H1 (cell line): ENCODE data around the gene KCNH5. TPM values are rescaled to one million over a fixed set of nuclear protein-coding genes. Genes with fewer than 3 reads are reported as not detected.

Experiments used
- CTCF ChIA-PET: fragments of 300-600 bp; sonication (Branson Sonifier 250); formaldehyde crosslinking; loops from one replicate; lab custom pipeline; 2021; ENCODE audit not compliant: partially characterized antibody; lab: Charles Lee
- POLR2A ChIA-PET: fragments of 300-600 bp; sonication (Branson Sonifier 250); formaldehyde crosslinking; loops from one replicate; lab custom pipeline; 2021; ENCODE audit warnings: inconsistent platforms; ENCODE audit not compliant: partially characterized antibody; lab: Charles Lee
- DNase-seq, 2 experiments: peaks; one replicate each; pipeline versions ENCODE4 v3.0.0 to v3.0.0-alpha.2; 2010 to 2022; ENCODE audit warnings: low spot score in 2 of 2, low read depth in 1 of 2, mixed read lengths in 1 of 2
- FAIRE-seq: peaks from 2 replicates; lab custom pipeline; 2011; peaks lifted over from hg19 to GRCh38; lab: Jason Lieb, UNC
- H2AFZ ChIP-seq: 2 replicates; pipeline ENCODE4 v1.8.1; 2012; ENCODE audit warnings: low read length, inconsistent platforms
- H2AK5ac ChIP-seq: 2 replicates; pipeline ENCODE4 v1.6.1; 2013; ENCODE audit warnings: low read depth, low read length
- H2BK120ac ChIP-seq: replicated peaks from 2 replicates; pipeline ENCODE3; 2013; ENCODE audit warnings: low read depth, low read length, inconsistent platforms
- H2BK12ac ChIP-seq: 2 replicates; pipeline ENCODE4 v1.6.1; 2013; ENCODE audit warnings: low read depth, low read length
- H2BK15ac ChIP-seq: 2 replicates; pipeline ENCODE4 v1.6.1; 2013; ENCODE audit warnings: low read length
- H2BK20ac ChIP-seq: 2 replicates; pipeline ENCODE4 v1.6.1; 2013; ENCODE audit warnings: low read length
- H2BK5ac ChIP-seq: 2 replicates; pipeline ENCODE4 v1.6.1; 2013; ENCODE audit warnings: low read depth, low read length
- H3K14ac ChIP-seq: 2 replicates; pipeline ENCODE4 v1.6.1; 2013; ENCODE audit warnings: inconsistent platforms; ENCODE audit not compliant: insufficient read length
- H3K18ac ChIP-seq: 2 replicates; pipeline ENCODE4 v1.6.1; 2013; ENCODE audit warnings: low read length; ENCODE audit errors: extremely low read depth
- H3K23ac ChIP-seq: 2 replicates; pipeline ENCODE4 v1.6.1; 2013; ENCODE audit warnings: inconsistent platforms; ENCODE audit not compliant: insufficient read length
- H3K23me2 ChIP-seq: 2 replicates; pipeline ENCODE4 v1.6.1; 2013; ENCODE audit warnings: low read depth, low read length
- H3K27ac ChIP-seq: 2 replicates; pipeline ENCODE4 v1.6.1; 2011; ENCODE audit warnings: low read depth, low read length, inconsistent platforms
- H3K27me3 ChIP-seq, 4 experiments: replicated peaks in 1 of 4; 1 replicate in 1 of 4; 2 replicates in 3 of 4; pipeline versions ENCODE4 v1.6.1 to v1.8.1; 2011 to 2013; ENCODE audit warnings: low read length in 3 of 4, mild to moderate bottlenecking in 3 of 4, inconsistent platforms in 2 of 4, mixed read lengths in 2 of 4, moderate library complexity in 1 of 4; ENCODE audit not compliant: control insufficient read depth in 3 of 4, insufficient read depth in 3 of 4; ENCODE audit errors: extremely low read depth in 1 of 4
- H3K36me3 ChIP-seq, 4 experiments: 2 replicates each; pipeline versions ENCODE4 v1.6.1 to v1.8.1; 2011 to 2013; ENCODE audit warnings: mild to moderate bottlenecking in 4 of 4, low read length in 3 of 4, moderate library complexity in 2 of 4, control low read depth in 1 of 4, inconsistent platforms in 1 of 4; ENCODE audit not compliant: insufficient read depth in 4 of 4, control insufficient read depth in 2 of 4
- H3K4ac ChIP-seq: replicated peaks from 2 replicates; pipeline ENCODE3; 2013; ENCODE audit warnings: low read length, low read depth, mixed read lengths, inconsistent platforms; ENCODE audit not compliant: insufficient read length
- H3K4me1 ChIP-seq, 4 experiments: replicated peaks in 1 of 4; 1 replicate in 1 of 4; 2 replicates in 3 of 4; pipeline versions ENCODE4 v1.6.1 to v1.8.1; 2011 to 2013; ENCODE audit warnings: low read length in 3 of 4, inconsistent platforms in 2 of 4, mixed read lengths in 1 of 4; ENCODE audit not compliant: insufficient read depth in 4 of 4, control insufficient read depth in 3 of 4
- H3K4me2 ChIP-seq, 2 experiments: 2 replicates each; pipeline versions ENCODE4 v1.6.1 to v1.8.1; 2011 to 2013; ENCODE audit warnings: low read depth in 2 of 2, low read length in 2 of 2, control low read depth in 1 of 2, inconsistent platforms in 1 of 2, mild to moderate bottlenecking in 1 of 2; ENCODE audit not compliant: insufficient read depth in 1 of 2
- H3K4me3 ChIP-seq, 4 experiments: fragments of 200-600, 300-600 bp in 1 of 4; sonication (generic), shearing (Covaris generic), sonication (Bioruptor Twin) in 1 of 4; 2 replicates each; pipeline versions ENCODE4 v1.5.1 to v1.8.1; 2011 to 2016; ENCODE audit warnings: low read length in 4 of 4, low read depth in 3 of 4, control low read depth in 2 of 4, inconsistent platforms in 2 of 4, mild to moderate bottlenecking in 2 of 4, mixed read lengths in 1 of 4, moderate library complexity in 1 of 4; ENCODE audit not compliant: insufficient read depth in 2 of 4; ENCODE audit errors: extremely low read depth in 1 of 4
- H3K56ac ChIP-seq: replicated peaks from 2 replicates; pipeline ENCODE3; 2013; ENCODE audit warnings: low read depth, mild to moderate bottlenecking, mixed read lengths, low read length, inconsistent platforms; ENCODE audit not compliant: insufficient read length
- H3K79me1 ChIP-seq: 2 replicates; pipeline ENCODE4 v1.6.1; 2013; ENCODE audit warnings: low read depth, low read length, control low read depth
- H3K79me2 ChIP-seq, 2 experiments: 2 replicates each; pipeline versions ENCODE4 v1.6.1 to v1.8.1; 2012 to 2013; ENCODE audit warnings: low read length in 2 of 2, mild to moderate bottlenecking in 2 of 2, inconsistent platforms in 1 of 2; ENCODE audit not compliant: insufficient read depth in 2 of 2, control insufficient read depth in 1 of 2
- H3K9ac ChIP-seq, 4 experiments: replicated peaks in 1 of 4; 1 replicate in 1 of 4; 2 replicates in 3 of 4; pipeline versions ENCODE4 v1.6.1 to v1.8.1; 2011 to 2013; ENCODE audit warnings: low read depth in 3 of 4, low read length in 3 of 4, control low read depth in 2 of 4, mild to moderate bottlenecking in 2 of 4, moderate library complexity in 2 of 4, inconsistent platforms in 1 of 4; ENCODE audit errors: extremely low read depth in 1 of 4
- H3K9me3 ChIP-seq, 2 experiments: 2 replicates each; pipeline versions ENCODE4 v1.6.1 to v1.8.1; 2012 to 2013; ENCODE audit warnings: mild to moderate bottlenecking in 2 of 2, moderate library complexity in 2 of 2, control low read depth in 1 of 2, inconsistent platforms in 1 of 2, low read depth in 1 of 2, low read length in 1 of 2, mixed read lengths in 1 of 2; ENCODE audit not compliant: insufficient read depth in 2 of 2
- H4K20me1 ChIP-seq, 2 experiments: replicated peaks in 1 of 2; 2 replicates each; pipeline versions ENCODE3 to v1.8.1; 2011 to 2013; ENCODE audit warnings: inconsistent platforms in 2 of 2, low read length in 2 of 2, mild to moderate bottlenecking in 1 of 2; ENCODE audit not compliant: insufficient read depth in 2 of 2, control insufficient read depth in 1 of 2
- H4K5ac ChIP-seq: 2 replicates; pipeline ENCODE4 v1.6.1; 2013; ENCODE audit warnings: low read length, low read depth, mixed read lengths, inconsistent platforms; ENCODE audit not compliant: insufficient read length
- H4K8ac ChIP-seq: 2 replicates; pipeline ENCODE4 v1.8.0; 2013; ENCODE audit warnings: mild to moderate bottlenecking, moderate library complexity, low read length, inconsistent platforms; ENCODE audit not compliant: insufficient read depth; ENCODE audit errors: extremely low read depth
- H4K91ac ChIP-seq: replicated peaks from 2 replicates; pipeline ENCODE3; 2013; ENCODE audit warnings: low read length, mixed read lengths, inconsistent platforms; ENCODE audit not compliant: insufficient read length
- MAFK ChIP-seq: IDR thresholded peaks from 2 replicates; pipeline ENCODE4 v1.6.1; 2012; ENCODE audit warnings: low read depth, mild to moderate bottlenecking, improper control_type of control experiment, low read length
- TBP ChIP-seq: IDR thresholded peaks from 2 replicates; pipeline ENCODE4 v1.6.1; 2011; ENCODE audit warnings: low read depth, low read length, improper control_type of control experiment
- ZNF274 ChIP-seq: IDR thresholded peaks from 2 replicates; pipeline ENCODE4 v1.7.0; 2012; ENCODE audit warnings: low read length, borderline replicate concordance; ENCODE audit errors: extremely low read depth
- WGBS, 2 experiments: shearing (Covaris generic) in 1 of 2; methylation state at CpG; one replicate each; pipeline versions ENCODE4 v1.1.6 to v1.1.7; 2013 to 2015; ENCODE audit warnings: low lambda C conversion rate in 2 of 2, mixed read lengths in 2 of 2, inconsistent platforms in 1 of 2, low coverage in 1 of 2, missing lambda C conversion rate in 1 of 2; ENCODE audit not compliant: insufficient replicate concordance in 2 of 2, insufficient coverage in 1 of 2, insufficient read length in 1 of 2; ENCODE audit errors: extremely low coverage in 1 of 2, missing lambda C conversion rate in 1 of 2; 5-methylcytosine and 5-hydroxymethylcytosine counted together
- polyA plus RNA-seq, 7 experiments: library from polyadenylated mRNA; depleted of rRNA in 3 of 7; stranded (reverse) in 5 of 7; unstranded in 2 of 7; fragments of >200 nt in 5 of 7; fragments of 200-250 nt in 2 of 7; gene quantifications; 1 replicate in 5 of 7; 2 replicates in 1 of 7; 4 replicates in 1 of 7; pipeline versions ENCODE4 v1.2.1 to v1.2.3, GENCODE V29; 2011 to 2013; ENCODE audit warnings: missing spikeins in 2 of 7, mixed read lengths in 2 of 7
- total RNA-seq: library from RNA; stranded (reverse); fragmentation: NEBNext Ultra II Directional; extraction: Animal tissue kit (Norgen Biotek cat#: 25700); gene quantifications from 2 replicates; pipeline ENCODE4 v1.2.1, GENCODE V29; 2021

KCNH5 gene
- total and polyA plus RNA-seq, 2 of the 8 experiments (the other 6 are each of a cell fraction or from before 2014, with no cell fraction given), result 0.24 to 0.50 TPM

- no peak overlapping the region for H4K91ac ChIP-seq
- no peak overlapping the region for H2BK15ac ChIP-seq
- peaks cover 5 to 8% of the 10 kb centered on the region in 2 experiments; a peak in 3 of 4 replicates for H3K9me3 ChIP-seq
- no peaks in the 10 kb centered on the region for H3K79me1 ChIP-seq
- no peaks in the 10 kb centered on the region for H3K36me3 ChIP-seq
- no peaks in the 10 kb centered on the region for H3K23me2 ChIP-seq
- ChIA-PET CTCF (interaction anchor here (0.7 kb wide), 1 partner anchor 15 kb away, joined by 3 read pairs; no protein-coding TSS in a partner anchor), POLR2A (no interaction called here)
- no peak overlapping the region for H3K9ac ChIP-seq
- no peak overlapping the region for H3K4me2 ChIP-seq
- no peak overlapping the region for H2BK5ac ChIP-seq
- H3K23ac ChIP-seq, result no peak overlapping the region
- H3K79me2 ChIP-seq, result no peaks in the 10 kb centered on the region
- no peak overlapping the region for H3K4ac ChIP-seq
- no peak for TF ChIP-seq ZNF274
- TF ChIP-seq TBP, result no peak
- TF ChIP-seq MAFK, result no peak
- H3K4me1 ChIP-seq, result peaks cover 1 to 13% (median 8%) of the 10 kb centered on the region in 4 experiments; a peak in 5 of 7 replicates
- 93% methylated on average over 2 of the region's 2 CpGs; no CpG with 5 or more reads in 1 of the 2 experiments for WGBS, 2 experiments
- H3K4me3 ChIP-seq, result no peak overlapping the region
- no peak overlapping the region for H2AK5ac ChIP-seq
- no peak for DNase-seq
- no peak overlapping the region for H3K14ac ChIP-seq
- H4K20me1 ChIP-seq, result no peaks in the 10 kb centered on the region
- no peak overlapping the region for H2BK120ac ChIP-seq
- H2BK20ac ChIP-seq, result no peak overlapping the region
- no peak overlapping the region for H2BK12ac ChIP-seq
- H2AFZ ChIP-seq, result no peak overlapping the region
- no peak overlapping the region for H3K18ac ChIP-seq
- no peak for FAIRE-seq
- H3K27ac ChIP-seq, result no peak overlapping the region
- H3K27me3 ChIP-seq, result peaks cover 0 to 1% (median 0%) of the 10 kb centered on the region in 4 experiments; a peak in 1 of 7 replicates
- no peak overlapping the region for H3K56ac ChIP-seq
- no peak overlapping the region for H4K5ac ChIP-seq
- no peak overlapping the region for H4K8ac ChIP-seq
These were observed 352.7 kb downstream of the KCNH5 start for GRCh38 chr14:62692490-62693106.
